GM18861 (cell line): ENCODE results near the gene NPHP4.

ENCODE experiments used
- ATAC-seq: cut with Tn5 transposase; IDR thresholded peaks from one replicate; pipeline ENCODE4 v1.9.1; 2021; ENCODE audit not compliant: unreplicated experiment

The NPHP4 gene

DNA sequence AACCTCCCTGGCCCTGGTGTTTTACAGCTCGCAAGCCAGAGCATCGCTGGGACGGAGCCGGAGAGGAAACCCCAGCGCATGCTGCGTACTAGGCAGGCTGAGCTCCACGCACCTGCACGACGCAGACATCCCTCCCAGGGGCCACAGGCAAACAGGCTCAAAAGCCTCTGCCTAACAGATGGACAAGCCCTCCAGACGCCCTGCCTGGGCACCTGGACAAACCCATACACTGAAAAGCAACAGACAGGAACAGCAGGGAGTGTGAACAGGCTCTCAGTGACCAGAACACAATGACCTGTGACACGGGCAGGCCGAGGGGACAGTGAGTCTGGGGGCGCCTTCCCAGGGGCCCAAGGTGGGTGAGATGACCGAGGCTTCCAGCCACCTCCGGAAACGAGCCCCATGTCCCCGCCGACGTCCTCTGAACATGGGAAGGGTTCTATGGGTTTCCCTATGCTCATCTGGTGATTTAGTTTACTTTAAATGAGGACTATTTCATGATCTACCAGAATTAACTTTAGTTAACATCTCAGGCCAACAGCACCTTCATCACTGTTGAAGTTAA lies 40.3 kb downstream of the NPHP4 start:
- ATAC-seq = no peak

DNA sequence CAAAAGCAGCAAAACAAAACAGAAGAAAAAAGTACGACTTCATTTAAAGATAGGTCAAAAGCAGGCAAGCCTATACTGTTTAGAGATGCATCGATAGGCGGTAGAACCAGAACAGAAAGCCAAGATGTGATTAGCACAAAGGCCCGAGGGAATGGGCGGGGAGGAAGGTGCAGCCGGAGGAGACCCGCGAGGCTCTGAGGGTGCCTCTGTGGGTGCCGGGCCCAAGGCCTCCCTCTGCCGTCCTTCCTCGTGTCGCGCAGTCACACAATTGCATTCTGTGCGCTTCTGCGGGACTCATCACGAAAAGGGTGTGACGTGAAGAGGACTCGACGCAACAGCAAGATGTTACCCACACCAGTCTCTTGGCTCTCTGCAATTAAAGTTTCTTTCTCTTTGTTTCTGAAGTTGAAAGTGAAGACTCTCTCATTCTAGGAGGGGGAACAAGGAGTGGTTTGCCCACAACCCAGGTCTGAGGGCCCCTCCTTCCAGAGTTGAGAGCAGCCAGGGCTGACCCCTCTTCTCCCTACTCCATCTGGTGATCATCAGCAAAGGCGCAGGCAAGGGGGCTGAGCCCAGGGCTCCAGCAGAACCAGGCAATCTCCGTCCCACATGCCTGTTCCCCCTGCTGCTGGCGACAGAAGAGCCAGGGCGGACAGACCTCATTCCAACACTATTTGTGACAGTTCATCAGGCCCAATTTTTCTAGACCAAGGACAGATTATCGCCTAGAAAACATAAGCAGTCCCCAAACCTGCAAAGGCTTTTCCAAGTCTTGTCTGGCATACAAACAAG lies 41.0 kb downstream of the NPHP4 start:
- no peak for ATAC-seq

GRCh38 chr1:5950201-5950895 lies 41.9 kb downstream of the NPHP4 start:
- no peak for ATAC-seq

DNA sequence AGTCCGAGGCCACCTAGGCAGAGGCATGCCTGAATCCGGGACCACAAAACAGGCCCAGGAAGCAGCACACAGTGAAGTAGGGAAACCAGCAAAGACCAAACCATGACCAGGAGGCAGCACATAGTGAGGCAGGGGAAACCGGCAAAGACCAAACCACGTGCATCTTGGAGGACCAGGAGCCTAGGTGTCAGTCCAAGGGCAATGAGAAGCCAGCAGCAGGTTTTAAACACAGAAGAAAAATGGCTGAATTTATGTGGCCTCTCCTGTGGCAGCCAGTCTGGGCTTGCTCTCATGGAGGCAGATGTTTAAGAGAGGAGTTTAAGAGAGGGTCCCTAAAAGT lies 42.5 kb downstream of the NPHP4 start:
- ATAC-seq = no peak

DNA sequence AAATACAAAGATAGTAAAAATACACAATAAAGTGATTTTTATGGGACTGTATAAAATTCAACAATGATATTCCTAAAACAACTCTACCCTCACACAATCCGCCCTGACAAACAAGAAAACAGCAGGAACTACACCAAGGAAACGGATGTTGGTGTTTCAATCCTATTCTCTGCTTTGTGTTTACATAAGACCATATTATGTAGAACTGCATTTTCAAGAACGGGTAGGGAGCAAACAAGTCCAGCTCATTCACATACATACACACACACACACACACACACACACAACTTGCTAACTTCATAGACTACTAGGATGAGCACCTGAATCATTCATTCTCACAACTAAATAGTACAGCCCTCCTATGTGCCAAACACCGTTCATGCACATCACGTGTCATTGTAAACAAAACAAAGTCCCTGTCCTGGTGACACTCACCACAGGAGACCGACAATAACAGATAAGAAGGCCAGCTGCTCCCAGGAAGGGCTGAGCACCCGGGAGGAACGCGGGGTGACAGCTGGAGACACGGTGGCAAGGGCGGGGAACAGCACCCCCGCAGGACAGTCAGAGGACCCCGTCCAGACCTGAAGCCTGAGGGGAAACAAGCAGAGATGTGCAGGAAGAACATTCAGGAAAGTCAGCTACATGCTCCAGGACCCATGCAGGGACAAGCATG lies 43.0 kb downstream of the NPHP4 start:
- ATAC-seq = no peak

DNA sequence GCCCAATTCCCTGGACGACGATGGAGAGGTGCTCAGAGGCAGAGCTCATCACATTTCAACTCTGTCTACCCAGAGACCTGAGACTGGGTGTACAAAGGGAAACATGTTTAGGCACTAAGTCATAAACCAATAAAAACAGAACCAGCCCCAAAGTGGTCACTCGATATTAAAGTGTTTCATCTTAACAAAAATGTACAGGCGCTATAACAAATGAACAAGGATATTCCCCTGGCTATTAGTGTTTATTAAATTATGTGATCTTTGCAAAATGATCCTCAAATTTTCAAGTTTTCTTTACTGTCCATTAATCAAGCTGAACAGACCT lies 43.6 kb downstream of the NPHP4 start:
- ATAC-seq = no peak

DNA sequence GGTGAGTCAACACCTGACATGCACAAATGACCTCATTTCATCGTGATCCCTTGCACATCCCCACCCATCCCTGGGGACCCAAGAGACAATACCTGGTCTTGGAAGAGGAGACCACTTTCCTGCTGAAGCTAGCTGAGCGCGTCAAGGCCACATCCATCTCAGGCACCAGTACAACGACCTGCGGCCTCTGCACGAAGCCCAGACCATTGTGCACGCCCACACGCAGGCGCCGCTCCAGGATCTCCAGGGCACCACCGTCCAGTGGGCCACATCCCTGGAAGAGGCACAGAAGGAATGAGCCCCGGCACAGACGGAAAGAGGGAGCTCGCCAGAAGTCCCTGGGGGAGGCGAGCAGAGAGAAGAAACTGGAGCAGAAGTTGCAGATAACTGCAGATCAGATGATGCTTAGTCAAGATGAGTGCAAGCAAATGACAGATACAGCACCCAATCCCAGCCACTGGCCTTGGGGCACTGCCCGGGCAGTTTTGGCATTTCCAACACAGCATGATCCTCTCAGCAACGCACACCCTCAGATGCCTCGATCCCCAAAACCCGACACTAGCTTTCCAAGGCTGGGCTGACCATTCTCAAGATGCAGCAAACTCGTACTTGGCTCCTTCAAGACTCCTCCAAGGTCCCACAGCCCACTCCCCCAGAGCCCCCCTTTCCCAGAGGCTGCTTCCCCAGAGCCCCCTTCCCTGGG lies 44.1 kb downstream of the NPHP4 start:
- ATAC-seq = no peak

- no peak for ATAC-seq
Observed at GRCh38 chr1:5947071-5947821, 45.0 kb downstream of the NPHP4 start.

DNA sequence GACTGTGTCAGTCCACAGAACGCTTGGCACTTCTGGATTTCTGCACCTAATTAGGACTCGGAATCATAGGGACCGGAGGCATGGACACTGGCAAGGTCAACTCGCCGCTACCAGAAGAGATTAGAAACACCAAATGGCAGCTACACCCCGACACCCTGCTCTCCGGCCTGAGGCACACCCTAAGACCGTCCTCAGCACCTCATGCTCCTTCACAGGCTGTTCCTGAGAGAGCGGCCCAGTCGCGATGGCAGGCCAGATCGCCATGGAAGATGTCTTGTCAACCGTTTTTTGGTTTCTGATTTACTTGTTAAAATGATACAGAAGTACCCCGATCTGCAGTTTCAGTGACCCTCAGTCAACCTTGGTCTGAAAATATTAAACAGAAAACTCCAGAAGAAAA lies 46.8 kb downstream of the NPHP4 start:
- no peak for ATAC-seq

DNA sequence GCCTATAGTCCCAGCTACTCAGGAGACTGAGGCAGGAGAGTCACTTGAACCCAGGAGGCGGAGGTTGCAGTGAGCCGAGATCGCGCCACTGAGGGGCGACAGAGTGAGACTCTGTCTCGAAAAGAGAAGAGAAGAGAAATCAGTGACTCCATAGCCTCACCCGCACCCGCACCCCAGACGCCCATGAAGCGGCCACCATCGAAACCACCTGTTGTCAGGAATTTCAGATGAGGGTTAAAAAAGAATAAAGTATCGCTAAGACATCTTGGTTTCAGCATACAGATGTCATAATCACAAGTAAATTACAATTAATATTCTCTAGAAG lies 47.4 kb downstream of the NPHP4 start:
- ATAC-seq = no peak

DNA sequence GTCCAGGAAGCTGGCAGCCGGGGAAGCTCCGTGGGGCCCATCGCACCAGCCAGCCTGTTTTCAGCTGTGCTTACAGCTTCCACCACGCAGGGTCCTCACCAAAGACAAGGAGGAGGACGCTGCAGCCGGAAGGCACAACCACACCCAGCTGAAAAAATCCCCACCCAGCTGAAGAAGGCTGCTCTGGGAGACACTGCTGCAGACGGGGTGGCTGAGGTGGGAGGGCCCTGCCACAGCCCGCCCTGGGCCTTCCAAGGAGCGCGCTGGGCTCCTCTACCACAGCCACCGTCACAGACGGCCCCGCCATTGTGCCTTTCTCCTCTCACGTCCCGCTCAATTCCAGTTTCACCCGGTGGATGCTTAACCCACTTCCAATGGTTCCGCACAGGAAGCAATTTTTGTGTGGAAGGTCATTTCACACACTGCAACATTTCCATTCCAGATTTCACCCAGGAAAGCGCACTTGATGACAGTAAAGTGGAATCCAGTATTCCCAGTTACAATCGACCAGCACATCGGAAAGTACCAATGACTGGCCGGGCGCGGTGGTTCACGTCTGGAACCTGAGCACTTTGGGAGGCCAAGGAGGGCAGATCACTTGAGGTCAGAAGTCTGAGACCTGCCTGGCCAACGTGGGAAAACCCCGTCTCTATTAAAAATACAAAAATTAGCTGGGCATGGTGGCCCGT lies 47.9 kb downstream of the NPHP4 start:
- no peak for ATAC-seq

DNA sequence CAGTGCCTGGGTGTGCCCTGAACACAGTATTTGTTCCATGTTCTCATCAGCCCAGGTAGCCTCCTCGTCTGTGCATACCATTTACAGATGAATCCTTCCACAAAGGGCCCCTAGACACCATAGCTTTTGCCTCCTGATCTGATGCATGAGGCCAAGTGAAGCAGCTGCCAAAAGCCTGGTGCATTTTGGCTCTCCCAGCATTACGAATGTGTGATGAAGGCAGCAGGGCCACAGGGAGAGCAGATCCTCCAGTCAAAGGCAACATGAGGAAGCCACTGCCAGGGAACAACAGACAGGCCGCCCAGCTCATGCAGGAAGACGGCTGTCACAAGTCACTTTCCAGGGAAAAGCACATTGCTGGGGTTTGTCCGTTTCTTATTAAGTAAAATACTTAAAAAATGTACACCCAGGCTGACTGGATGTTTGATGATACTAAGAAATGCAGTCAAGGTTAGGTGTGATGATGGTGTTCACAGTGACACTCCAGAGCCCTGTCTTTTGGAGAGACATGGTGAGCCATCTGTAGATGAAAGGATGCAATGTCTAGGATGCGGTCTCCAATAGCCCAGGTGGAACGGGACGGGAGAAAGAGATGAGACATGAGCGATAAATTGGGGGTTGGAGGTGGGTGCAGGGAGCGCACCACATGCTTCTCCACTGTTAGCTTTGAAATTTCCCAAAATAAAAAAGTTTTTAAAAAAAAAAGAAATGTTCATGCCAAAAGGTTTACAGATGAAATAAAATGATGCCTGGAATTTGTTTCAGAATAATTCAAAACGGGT lies 48.7 kb downstream of the NPHP4 start:
- ATAC-seq = no peak

DNA sequence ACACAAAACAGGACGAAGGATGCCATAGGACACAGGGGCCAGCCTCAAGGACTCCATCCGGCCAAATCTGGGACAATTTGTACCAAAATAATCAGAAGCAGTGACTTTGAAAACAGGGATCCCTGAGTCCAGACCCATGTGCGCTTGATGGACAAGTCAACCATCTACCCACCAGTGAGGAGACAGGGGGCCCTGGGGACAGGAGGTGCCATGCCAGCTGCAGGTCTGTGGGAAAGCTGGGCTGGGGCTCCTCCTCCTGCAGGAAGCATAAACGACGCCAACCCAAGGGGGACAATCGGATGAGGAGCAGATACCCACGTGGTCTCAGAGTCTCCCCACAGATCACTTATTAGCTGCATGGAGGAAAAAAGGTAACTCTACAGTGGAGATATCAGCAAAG lies 50.6 kb downstream of the NPHP4 start:
- no peak for ATAC-seq

DNA sequence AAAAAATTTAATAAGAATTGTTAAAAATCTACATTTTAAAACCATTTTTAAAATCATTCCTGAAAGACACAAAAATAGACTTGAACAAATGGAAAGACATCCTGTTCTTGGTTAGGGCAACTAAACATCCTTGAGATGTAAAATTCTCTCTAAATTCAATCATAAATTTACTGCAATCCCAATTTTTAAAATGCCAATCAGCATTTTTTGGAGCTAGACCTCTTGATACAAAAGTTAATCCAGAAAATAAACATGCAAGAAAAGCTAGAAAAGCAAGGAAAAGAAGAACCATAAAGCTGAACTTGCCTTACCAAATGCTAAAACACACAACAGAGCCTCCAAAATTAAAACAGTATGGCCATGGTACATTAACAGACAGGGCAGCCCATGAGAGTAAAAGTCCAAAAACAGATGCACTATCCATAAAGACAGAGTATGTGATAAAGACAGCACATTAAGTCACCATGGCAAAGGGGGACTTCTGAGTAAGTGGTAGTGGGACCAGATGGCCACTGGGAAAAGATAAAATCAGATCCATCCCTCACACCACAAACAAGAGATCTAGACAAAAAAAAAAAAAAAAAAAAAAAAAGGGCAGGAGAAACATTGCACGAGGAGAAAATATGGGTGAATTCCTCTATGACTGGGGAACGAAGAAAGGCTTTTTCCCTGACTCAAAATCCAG lies 51.4 kb downstream of the NPHP4 start:
- ATAC-seq = no peak

- no peak for ATAC-seq
Observed at GRCh38 chr1:5939271-5940170, 52.7 kb downstream of the NPHP4 start.

DNA sequence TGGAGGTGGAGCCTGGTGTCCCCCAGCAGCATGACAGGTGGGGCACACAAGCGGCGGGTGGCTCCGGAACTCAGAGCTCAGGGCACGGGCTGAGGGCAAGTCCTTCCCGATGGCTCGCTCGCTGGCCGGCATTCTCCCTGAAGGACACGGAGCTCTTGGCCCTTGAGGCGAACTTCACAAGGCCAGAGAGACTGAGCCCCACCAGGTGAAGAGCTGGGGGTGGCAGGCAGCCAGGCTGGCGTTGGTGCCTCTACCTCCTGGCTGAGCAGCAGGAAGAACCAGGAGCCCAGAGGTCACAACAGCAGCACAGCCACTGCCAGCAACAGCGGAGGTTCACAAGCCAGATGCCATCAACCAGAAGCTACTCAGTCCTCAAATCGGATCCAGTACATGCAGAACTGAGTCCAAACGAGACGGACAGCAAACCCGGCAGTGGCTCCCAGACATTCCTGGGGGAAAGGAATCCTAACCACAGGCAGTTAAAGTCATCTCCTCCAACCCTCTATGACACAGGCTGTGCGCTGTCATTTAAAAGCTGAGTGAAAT lies 54.1 kb downstream of the NPHP4 start:
- ATAC-seq = no peak

DNA sequence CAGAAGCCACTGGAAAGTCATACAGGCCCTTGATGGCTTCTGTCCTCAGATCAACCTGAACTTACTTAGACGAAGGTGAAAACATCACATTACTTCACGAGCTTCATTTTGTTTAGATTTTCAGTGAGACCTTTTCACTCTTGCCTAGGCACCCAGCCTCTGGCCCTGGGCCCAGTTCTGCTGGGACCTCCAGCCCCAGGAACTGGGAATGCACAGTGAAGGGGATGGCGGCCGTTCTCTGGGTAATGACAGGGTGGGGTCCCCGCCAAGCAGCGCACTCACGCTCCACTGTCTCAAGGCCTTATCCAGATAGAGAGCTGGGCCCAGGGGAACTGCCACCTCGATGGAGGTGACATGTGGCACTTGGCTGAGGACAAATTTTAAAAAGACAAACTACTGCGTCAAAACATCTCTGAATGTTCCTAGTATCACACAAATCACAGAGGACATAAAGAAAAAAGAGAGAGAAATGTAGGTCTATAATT lies 54.8 kb downstream of the NPHP4 start:
- no peak for ATAC-seq
